ENCODE data around the gene HIVEP1.

GRCh38 chr6:12022953-12023388 is 10.9 kb downstream of the HIVEP1 start:
- TF ChIP-seq RARB (CRISPR knock-in tag; IDR thresholded peaks at IDR 0.05) = no peak
- no peak for TF ChIP-seq GLIS3 (CRISPR knock-in tag; IDR thresholded peaks at IDR 0.05)
- no peak for TF ChIP-seq OSR1 (CRISPR knock-in tag; IDR thresholded peaks at IDR 0.05)
- no peak for TF ChIP-seq ZFP3 (CRISPR knock-in tag; IDR thresholded peaks at IDR 0.05)
- TF ChIP-seq ESRRG (CRISPR knock-in tag; IDR thresholded peaks at IDR 0.05) = no peak
- TF ChIP-seq TSHZ2 (CRISPR knock-in tag; IDR thresholded peaks at IDR 0.05) = no peak
- no peak for TF ChIP-seq ZNF70 (CRISPR knock-in tag; IDR thresholded peaks at IDR 0.05)
- no peak for TF ChIP-seq PATZ1 (CRISPR knock-in tag; IDR thresholded peaks at IDR 0.05; ENCODE audit: borderline replicate concordance)
- TF ChIP-seq CREB5 (CRISPR knock-in tag; IDR thresholded peaks at IDR 0.05; ENCODE audit: low read depth) = no peak
- TF ChIP-seq ZFP30 (CRISPR knock-in tag; IDR thresholded peaks at IDR 0.05) = no peak
